Left lung (tissue), 10 donors: Measurements from ENCODE around the gene NUP210L. TPM values are rescaled to one million over a fixed set of nuclear protein-coding genes. Genes with fewer than 3 reads are reported as not detected.

Source experiments
- ATAC-seq: fragments of 200-7000 bp; cut with Tn5 transposase; one replicate; pipeline ENCODE4 v1.9.1; 2020; ENCODE audit warnings: moderate library complexity
- DNase-seq, 4 donors: peaks; one replicate each; pipeline ENCODE4 v3.0.0-alpha.2; 2013 to 2020
- H3K27ac ChIP-seq, 2 donors: fragments of 200-600 bp; sonication (generic) in 1 of 2; one replicate each; pipeline versions ENCODE4 v1.5.0 to v1.8.0; 2020 to 2021
- H3K27me3 ChIP-seq, 2 donors: fragments of 200-600 bp; sonication (generic) in 1 of 2; one replicate each; pipeline versions ENCODE4 v1.5.0 to v1.8.0; 2020 to 2021
- H3K36me3 ChIP-seq, 2 donors: fragments of 200-600 bp; sonication (generic) in 1 of 2; one replicate each; pipeline versions ENCODE4 v1.5.0 to v1.8.0; 2020 to 2021
- H3K4me1 ChIP-seq, 2 donors: fragments of 200-600 bp; one replicate each; pipeline ENCODE4 v1.8.0; 2021
- H3K4me3 ChIP-seq, 2 donors: fragments of 200-600 bp; sonication (generic) in 1 of 2; one replicate each; pipeline versions ENCODE4 v1.5.0 to v1.8.0; 2020 to 2021; ENCODE audit warnings: mild to moderate bottlenecking in 1 of 2
- H3K9me3 ChIP-seq, 2 donors: fragments of 200-600 bp; sonication (generic) in 1 of 2; one replicate each; pipeline versions ENCODE4 v1.5.0 to v1.8.0; 2020 to 2021
- CTCF ChIP-seq, 2 donors: fragments of 200-600 bp; sonication (generic) in 1 of 2; IDR thresholded peaks; one replicate each; pipeline versions ENCODE4 v1.5.0 to v1.8.0; 2021; ENCODE audit warnings: antibody characterized with exemption in 2 of 2
- intact Hi-C, 2 donors: fragments of 100-400 bp; cut with DNase I; formaldehyde crosslinking; loops; one replicate each; pipeline versions ENCODE4 v1.11.2 to v1.14.2; 2022
- polyA plus RNA-seq, 6 donors: library from polyadenylated mRNA; unstranded; fragments of 120-200 nt; gene quantifications; one replicate each; pipeline ENCODE4 v1.2.1, GENCODE V29; 2013; ENCODE audit not compliant: insufficient read length in 6 of 6
- total RNA-seq, 2 donors: library from RNA; stranded (reverse); fragmentation: NEBNext Ultra II Directional; extraction: Animal tissue kit (Norgen Biotek cat#: 25700); gene quantifications; one replicate each; pipeline ENCODE4 v1.2.1, GENCODE V29; 2021
- donor health status: DM: no; HTN: yes; CAD: no.
- donor health status: DM: no; HTN: no; CAD: no.

The NUP210L gene
- total and polyA plus RNA-seq, 8 donors = 0.09 to 0.27 (median 0.18) TPM

DNA sequence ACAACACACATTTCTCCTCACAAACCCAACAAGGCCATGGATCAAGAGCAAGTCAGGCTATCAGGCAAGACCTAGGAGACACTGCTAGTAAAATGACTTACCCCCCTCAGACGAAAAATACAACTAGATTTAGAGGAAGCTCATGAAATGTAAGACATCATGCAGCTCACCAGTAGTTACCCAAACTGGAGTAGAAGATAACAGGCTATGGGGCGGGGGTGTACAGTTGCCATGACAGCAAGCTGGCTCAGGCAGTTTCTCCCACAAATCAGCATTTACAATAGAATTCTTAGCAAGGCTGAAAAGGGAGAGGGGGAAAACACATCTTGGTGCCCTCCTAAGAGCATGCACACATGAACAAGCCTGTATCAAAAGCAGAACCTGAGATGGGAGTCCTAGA is 23.1 kb upstream of the NUP210L start:
- intact Hi-C loops = no loop called here
- no peak for TF ChIP-seq CTCF (IDR thresholded peaks at IDR 0.05)
- H3K4me1 ChIP-seq = peaks cover 57 to 67% of the 10 kb centered on the region in 2 donors
- no peak for ATAC-seq
- H3K9me3 ChIP-seq = no peaks in the 10 kb centered on the region
- H3K4me3 ChIP-seq = peak overlapping the region in 1 of 2 donors; percentile 86
- peaks cover 0 to 40% of the 10 kb centered on the region in 2 donors for H3K36me3 ChIP-seq
- no peaks in the 10 kb centered on the region for H3K27me3 ChIP-seq
- DNase-seq = no peak
- H3K27ac ChIP-seq = peak overlapping the region in 1 of 2 donors; percentile 98

- intact Hi-C loops = no loop called here
- peaks cover 53 to 68% of the 10 kb centered on the region in 2 donors for H3K4me1 ChIP-seq
- peak overlapping the region; percentile 62 to 98 for H3K27ac ChIP-seq
- no peaks in the 10 kb centered on the region for H3K9me3 ChIP-seq
- DNase-seq (peak in 1 of 4 donors; percentile 60), ATAC-seq (peak; percentile 78)
- no peaks in the 10 kb centered on the region for H3K27me3 ChIP-seq
- no peak overlapping the region for H3K4me3 ChIP-seq
- TF ChIP-seq CTCF (IDR thresholded peaks at IDR 0.05) = no peak
- H3K36me3 ChIP-seq = peaks cover 0 to 57% of the 10 kb centered on the region in 2 donors
Observed at GRCh38 chr1:154176337-154176736, 21.5 kb upstream of the NUP210L start.

- no peaks in the 10 kb centered on the region for H3K27me3 ChIP-seq
- no peak for DNase-seq
- no peak for TF ChIP-seq CTCF (IDR thresholded peaks at IDR 0.05)
- H3K4me3 ChIP-seq = no peak overlapping the region
- H3K27ac ChIP-seq = no peak overlapping the region
- intact Hi-C loops = no loop called here
- peaks cover 37 to 58% of the 10 kb centered on the region in 2 donors for H3K4me1 ChIP-seq
- no peak for ATAC-seq
- no peaks in the 10 kb centered on the region for H3K9me3 ChIP-seq
- H3K36me3 ChIP-seq = peaks cover 0 to 73% of the 10 kb centered on the region in 2 donors
Observed at GRCh38 chr1:154174654-154175053, 19.8 kb upstream of the NUP210L start.

DNA sequence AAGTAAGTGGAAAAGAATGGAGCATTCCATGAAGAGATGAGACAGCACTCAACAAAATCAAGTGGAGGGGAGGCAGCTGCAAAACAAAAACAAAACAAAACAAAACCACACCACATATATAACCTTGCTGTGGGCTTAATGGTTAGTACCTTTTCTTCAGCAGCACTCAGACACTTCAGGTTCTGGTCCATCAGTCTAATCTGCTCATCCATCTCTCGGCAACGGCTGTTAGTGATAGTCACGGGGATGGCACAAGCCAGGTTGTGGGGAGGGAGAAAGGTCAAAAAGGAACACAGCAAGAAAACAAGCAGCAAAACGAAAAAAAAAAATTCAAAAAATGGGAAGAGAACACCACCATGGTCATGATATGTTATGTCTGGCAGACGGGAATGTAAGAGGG is 17.0 kb upstream of the NUP210L start:
- ATAC-seq = no peak
- TF ChIP-seq CTCF (IDR thresholded peaks at IDR 0.05) = no peak

DNA sequence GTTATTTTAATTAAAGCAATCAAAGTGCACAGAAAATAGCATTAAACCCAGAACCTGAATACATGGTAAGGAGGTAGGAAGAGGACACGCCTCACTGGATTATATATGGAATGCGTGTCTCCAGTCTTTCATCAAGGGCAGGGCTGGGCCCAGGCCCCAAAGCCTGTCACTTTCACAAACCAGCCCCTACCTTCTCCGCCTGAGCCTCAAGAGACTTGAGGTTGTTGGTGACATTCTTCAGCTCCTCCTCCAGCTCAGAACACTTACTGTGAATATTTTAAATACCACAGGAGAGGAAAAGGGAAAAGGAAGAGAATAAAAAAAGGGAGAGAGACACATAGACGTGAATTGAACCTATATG is 16.3 kb upstream of the NUP210L start:
- H3K27ac ChIP-seq = no peak overlapping the region
- no peaks in the 10 kb centered on the region for H3K27me3 ChIP-seq
- ATAC-seq = peak; percentile 77
- H3K9me3 ChIP-seq = no peaks in the 10 kb centered on the region
- H3K36me3 ChIP-seq = peaks cover 4 to 99% of the 10 kb centered on the region in 2 donors
- TF ChIP-seq CTCF (IDR thresholded peaks at IDR 0.05) = no peak
- no peak for DNase-seq
- intact Hi-C loops = no loop called here
- peaks cover 9 to 24% of the 10 kb centered on the region in 2 donors for H3K4me1 ChIP-seq
- H3K4me3 ChIP-seq = no peak overlapping the region

More for the DNA sequence above, 17.0 kb upstream of the NUP210L start:
- no peaks in the 10 kb centered on the region for H3K27me3 ChIP-seq
- no peak overlapping the region for H3K27ac ChIP-seq
- DNase-seq = no peak
- peaks cover 11 to 31% of the 10 kb centered on the region in 2 donors for H3K4me1 ChIP-seq
- no peaks in the 10 kb centered on the region for H3K9me3 ChIP-seq
- intact Hi-C loops = no loop called here
- no peak overlapping the region for H3K4me3 ChIP-seq
- H3K36me3 ChIP-seq = peaks cover 4 to 92% of the 10 kb centered on the region in 2 donors
